GM23338 (cell line): ENCODE data around the gene POMC. TPM values are rescaled to one million over a fixed set of nuclear protein-coding genes. Genes with fewer than 3 reads are reported as not detected.

Experiments
- ATAC-seq: fragments of 200-7000 bp; cut with Tn5 transposase; 3 replicates; pipeline ENCODE4 v1.9.1; 2020
- DNase-seq: peaks from one replicate; pipeline ENCODE4 v3.0.0-alpha.2; 2015; ENCODE audit warnings: low spot score
- H2AFZ ChIP-seq: fragments of 200-600 bp; sonication (generic); 2 replicates; pipeline ENCODE4 v1.8.0; 2016; ENCODE audit warnings: antibody characterized with exemption, mild to moderate bottlenecking, moderate library complexity
- H3F3A ChIP-seq: fragments of 200-600 bp; sonication (generic); replicated peaks from 2 replicates; pipeline ENCODE4 v1.8.0; 2017; ENCODE audit warnings: antibody characterized with exemption, mixed run types, low read depth
- H3K27ac ChIP-seq: fragments of 200-600 bp; sonication (generic); 2 replicates; pipeline ENCODE4 v1.6.1; 2016; ENCODE audit warnings: low read depth
- H3K27me3 ChIP-seq: fragments of 200-600 bp; sonication (generic); 2 replicates; pipeline ENCODE4 v1.8.0; 2016; ENCODE audit warnings: mild to moderate bottlenecking, mixed run types, moderate library complexity; ENCODE audit not compliant: insufficient read depth
- H3K36me3 ChIP-seq: fragments of 200-600 bp; sonication (generic); 2 replicates; pipeline ENCODE4 v1.8.0; 2016; ENCODE audit warnings: mild to moderate bottlenecking; ENCODE audit not compliant: insufficient read depth
- H3K4me1 ChIP-seq: fragments of 200-600 bp; sonication (generic); 2 replicates; pipeline ENCODE4 v1.8.0; 2016; ENCODE audit warnings: mild to moderate bottlenecking, moderate library complexity; ENCODE audit not compliant: insufficient read depth
- H3K4me2 ChIP-seq: fragments of 200-600 bp; sonication (generic); 2 replicates; pipeline ENCODE4 v1.7.1; 2017; ENCODE audit warnings: mixed run types
- H3K4me3 ChIP-seq: fragments of 200-600 bp; sonication (generic); 2 replicates; pipeline ENCODE4 v1.6.1; 2016; ENCODE audit warnings: mixed run types
- H3K79me2 ChIP-seq: fragments of 200-600 bp; sonication (generic); replicated peaks from 2 replicates; pipeline ENCODE4 v1.8.0; 2017; ENCODE audit warnings: mild to moderate bottlenecking; ENCODE audit not compliant: insufficient read depth
- H3K9me2 ChIP-seq: fragments of 200-600 bp; sonication (generic); 2 replicates; pipeline ENCODE4 v1.8.0; 2017; ENCODE audit not compliant: insufficient read depth
- H4K20me1 ChIP-seq: fragments of 200-600 bp; sonication (generic); replicated peaks from 2 replicates; pipeline ENCODE4 v1.8.0; 2017; ENCODE audit warnings: mild to moderate bottlenecking; ENCODE audit not compliant: insufficient read depth
- H3K27ac Mint-ChIP-seq: 2 replicates; pipeline ENCODE4 v1.8.0; 2020; ENCODE audit warnings: inconsistent platforms, mild to moderate bottlenecking, moderate library complexity, mixed read lengths
- H3K27me3 Mint-ChIP-seq: 3 replicates; pipeline ENCODE4 v1.8.0; 2022; ENCODE audit warnings: low read depth, mild to moderate bottlenecking, moderate library complexity, mixed read lengths, inconsistent platforms; ENCODE audit not compliant: insufficient read depth, poor library complexity
- H3K36me3 Mint-ChIP-seq: 3 replicates; pipeline ENCODE4 v1.8.0; 2021; ENCODE audit warnings: low read depth, mild to moderate bottlenecking, inconsistent platforms, moderate library complexity, mixed read lengths
- H3K4me1 Mint-ChIP-seq: 3 replicates; pipeline ENCODE4 v1.8.0; 2020; ENCODE audit warnings: mild to moderate bottlenecking, inconsistent platforms, mixed read lengths
- H3K4me3 Mint-ChIP-seq: 3 replicates; pipeline ENCODE4 v1.8.0; 2021; ENCODE audit warnings: moderate library complexity, mild to moderate bottlenecking, inconsistent platforms, mixed read lengths
- H3K9me3 Mint-ChIP-seq: 3 replicates; pipeline ENCODE4 v1.8.0; 2020; ENCODE audit warnings: moderate library complexity, mild to moderate bottlenecking, inconsistent platforms, mixed read lengths
- CREB1 ChIP-seq: fragments of 250-450 bp; sonication (Bioruptor Pico); IDR thresholded peaks from 2 replicates; pipeline ENCODE4 v1.5.0; 2020; ENCODE audit warnings: low read depth, mild to moderate bottlenecking, moderate library complexity
- CTCF ChIP-seq, 2 experiments: fragments of 200-600 bp in 1 of 2; sonication (generic) in 1 of 2; conservative IDR thresholded peaks; 2 replicates each; pipeline versions ENCODE4 v1.5.1 to v1.6.1; 2016 to 2017; ENCODE audit warnings: antibody characterized with exemption in 2 of 2, low read depth in 2 of 2, mild to moderate bottlenecking in 2 of 2, moderate library complexity in 1 of 2
- EZH2 ChIP-seq: fragments of 200-600 bp; sonication (generic); IDR thresholded peaks from one replicate; pipeline ENCODE4 v1.8.0; 2017; ENCODE audit warnings: antibody characterized with exemption, mild to moderate bottlenecking, low read depth; ENCODE audit not compliant: unreplicated experiment
- EZH2phosphoT487 ChIP-seq: fragments of 200-600 bp; sonication (generic); IDR thresholded peaks from one replicate; pipeline ENCODE4 v1.8.1; 2018; ENCODE audit warnings: antibody characterized with exemption; ENCODE audit not compliant: unreplicated experiment
- JUNB ChIP-seq: IDR thresholded peaks from one replicate; pipeline ENCODE4 v1.6.1; 2016; ENCODE audit warnings: antibody characterized with exemption; ENCODE audit not compliant: unreplicated experiment
- NANOG ChIP-seq: IDR thresholded peaks from 2 replicates; pipeline ENCODE4 v1.6.1; 2016; ENCODE audit warnings: antibody characterized with exemption, borderline replicate concordance
- POLR2AphosphoS5 ChIP-seq: IDR thresholded peaks from 2 replicates; pipeline ENCODE4 v1.6.1; 2016; ENCODE audit warnings: antibody characterized with exemption, low read depth
- REST ChIP-seq: IDR thresholded peaks from one replicate; pipeline ENCODE4 v1.6.1; 2018; ENCODE audit warnings: antibody characterized with exemption; ENCODE audit not compliant: unreplicated experiment
- STAT1 ChIP-seq: IDR thresholded peaks from one replicate; pipeline ENCODE4 v1.6.1; 2016; ENCODE audit warnings: antibody characterized with exemption; ENCODE audit not compliant: unreplicated experiment
- ZNF114 ChIP-seq: fragments of 250-450 bp; sonication (Bioruptor Pico); IDR thresholded peaks from 2 replicates; pipeline ENCODE4 v1.5.0; 2020; ENCODE audit warnings: mild to moderate bottlenecking, moderate library complexity
- ZNF331 ChIP-seq: fragments of 250-450 bp; sonication (Bioruptor Pico); IDR thresholded peaks from 2 replicates; pipeline ENCODE4 v1.5.0; 2020; ENCODE audit warnings: low read depth, mild to moderate bottlenecking, moderate library complexity
- polyA plus RNA-seq: library from polyadenylated mRNA; unstranded; fragments of >200 nt; fragmentation: Nextera tagmentation; extraction: Ambion mirVana; gene quantifications from 2 replicates; pipeline ENCODE4 v1.2.1, GENCODE V29; 2016
- total RNA-seq: library from RNA; depleted of rRNA; stranded (reverse); fragments of >200 nt; shearing (Covaris generic); gene quantifications from 2 replicates; pipeline ENCODE4 v1.2.3, GENCODE V29; 2014

Gene POMC
- total and polyA plus RNA-seq, 2 experiments from 2014 or later: 8.5 to 12.3 TPM

GRCh38 chr2:25132299-25132635 is 36.1 kb downstream of the POMC start (continued):
- TF ChIP-seq ZNF114 (CRISPR knock-in tag) (no peak), EZH2 (no peak), JUNB (no peak), NANOG (no peak)

GRCh38 chr2:25131567-25132298 is 36.6 kb downstream of the POMC start:
- peak overlapping the region; percentile 89 for H3K4me2 ChIP-seq
- no peak for TF ChIP-seq EZH2
- no peak for TF ChIP-seq CTCF (conservative IDR thresholded peaks at IDR 0.05; ENCODE audit: low read depth in 2 of 2)
- TF ChIP-seq ZNF331: no peak
- no peak for TF ChIP-seq REST
- TF ChIP-seq CREB1 (CRISPR knock-in tag): no peak
- TF ChIP-seq STAT1: no peak
- no peak for TF ChIP-seq JUNB
- no peak for TF ChIP-seq NANOG
- no peak for TF ChIP-seq EZH2phosphoT487
- no peak for TF ChIP-seq ZNF114 (CRISPR knock-in tag)
- no peak for TF ChIP-seq POLR2AphosphoS5
- Mint-ChIP-seq H3K9me3 (no peaks in the 10 kb centered on the region; the same call in 2 of the 3 replicates), H3K4me1 (peaks cover 9% of the 10 kb centered on the region), H3K27ac (no peak overlapping the region), H3K4me3 (peak overlapping the region; percentile 73), H3K27me3 (peaks cover 28% of the 10 kb centered on the region), H3K36me3 (no peaks in the 10 kb centered on the region; the same call in 2 of the 3 replicates)
- peak overlapping the region; percentile 57 for H3K4me3 ChIP-seq
- DNase-seq (peak; percentile 60), ATAC-seq (peak; percentile 57)
- H3K27ac ChIP-seq: no peak overlapping the region
- peaks cover 32% of the 10 kb centered on the region for H3K27me3 ChIP-seq
- H2AFZ ChIP-seq: peak overlapping the region; percentile 76
- no peaks in the 10 kb centered on the region for H3F3A ChIP-seq
- no peaks in the 10 kb centered on the region; the same call in 1 of the 2 replicates for H4K20me1 ChIP-seq
- no peaks in the 10 kb centered on the region for H3K36me3 ChIP-seq
- no peaks in the 10 kb centered on the region for H3K79me2 ChIP-seq
- H3K4me1 ChIP-seq: peaks cover 8% of the 10 kb centered on the region
- no peaks in the 10 kb centered on the region for H3K9me2 ChIP-seq
